BLaER1 (cell line): ENCODE data around the gene DLGAP1.

Experiments
- H3K27ac ChIP-seq: shearing (Covaris generic); formaldehyde crosslinking; 2 replicates; pipeline ENCODE4 v1.8.1; 2022
- H3K27me3 ChIP-seq: shearing (Covaris generic); formaldehyde crosslinking; 2 replicates; pipeline ENCODE4 v1.8.1; 2022
- H3K36me3 ChIP-seq: shearing (Covaris generic); formaldehyde crosslinking; 2 replicates; pipeline ENCODE4 v1.8.1; 2022
- H3K4me1 ChIP-seq: shearing (Covaris generic); formaldehyde crosslinking; 2 replicates; pipeline ENCODE4 v1.8.1; 2022
- H3K4me2 ChIP-seq: shearing (Covaris generic); formaldehyde crosslinking; 2 replicates; pipeline ENCODE4 v1.8.1; 2022
- H3K4me3 ChIP-seq: shearing (Covaris generic); formaldehyde crosslinking; 2 replicates; pipeline ENCODE4 v1.8.1; 2022
- H3K9ac ChIP-seq: shearing (Covaris generic); formaldehyde crosslinking; 2 replicates; pipeline ENCODE4 v1.8.1; 2022
- H3K9me3 ChIP-seq: shearing (Covaris generic); formaldehyde crosslinking; 2 replicates; pipeline ENCODE4 v1.8.1; 2022
- H4K20me1 ChIP-seq: shearing (Covaris generic); formaldehyde crosslinking; 2 replicates; pipeline ENCODE4 v1.8.1; 2022
- Cebpa-rat ChIP-seq: shearing (Covaris generic); IDR thresholded peaks from 2 replicates; pipeline ENCODE4 v1.8.1; 2022

The DLGAP1 gene

GRCh38 chr18:3491981-3492555 lies 963.0 kb downstream of the DLGAP1 start:
- Histone ChIP-seq H3K4me1 (peaks cover 23% of the 10 kb centered on the region), H3K4me2 (no peak overlapping the region), H3K27me3 (no peaks in the 10 kb centered on the region), H3K9me3 (no peaks in the 10 kb centered on the region), H3K36me3 (no peaks in the 10 kb centered on the region), H3K27ac (no peak overlapping the region), H3K9ac (no peak overlapping the region), H4K20me1 (no peaks in the 10 kb centered on the region), H3K4me3 (no peak overlapping the region)
- no peak for TF ChIP-seq Cebpa-rat

GRCh38 chr18:3489462-3489861 lies 965.6 kb downstream of the DLGAP1 start:
- no peak overlapping the region for H3K4me3 ChIP-seq
- H3K27me3 ChIP-seq: no peaks in the 10 kb centered on the region
- peaks cover 41% of the 10 kb centered on the region for H3K4me1 ChIP-seq
- H3K9ac ChIP-seq: no peak overlapping the region
- H4K20me1 ChIP-seq: no peaks in the 10 kb centered on the region
- H3K36me3 ChIP-seq: no peaks in the 10 kb centered on the region
- 0 out of 2 replicates have a peak overlapping the region, but pooled peaks have one; percentile 9 for H3K4me2 ChIP-seq
- no peak for TF ChIP-seq Cebpa-rat
- H3K9me3 ChIP-seq: no peaks in the 10 kb centered on the region
- no peak overlapping the region for H3K27ac ChIP-seq

GRCh38 chr18:3486512-3486911 lies 968.6 kb downstream of the DLGAP1 start:
- Histone ChIP-seq H4K20me1 (no peaks in the 10 kb centered on the region), H3K4me2 (peak overlapping the region; percentile 66), H3K36me3 (no peaks in the 10 kb centered on the region), H3K4me1 (peaks cover 30% of the 10 kb centered on the region), H3K9ac (peak overlapping the region; percentile 48; the same call in 1 of the 2 replicates), H3K4me3 (no peak overlapping the region), H3K27ac (peak overlapping the region; percentile 48; the same call in 1 of the 2 replicates), H3K9me3 (no peaks in the 10 kb centered on the region), H3K27me3 (no peaks in the 10 kb centered on the region)
- TF ChIP-seq Cebpa-rat: no peak

- H3K27me3 ChIP-seq: no peaks in the 10 kb centered on the region
- H3K4me3 ChIP-seq: no peak overlapping the region
- no peaks in the 10 kb centered on the region for H4K20me1 ChIP-seq
- peaks cover 30% of the 10 kb centered on the region for H3K4me1 ChIP-seq
- H3K9me3 ChIP-seq: no peaks in the 10 kb centered on the region
- H3K27ac ChIP-seq: no peak overlapping the region
- no peak overlapping the region for H3K9ac ChIP-seq
- H3K36me3 ChIP-seq: no peaks in the 10 kb centered on the region
- H3K4me2 ChIP-seq: peak overlapping the region; percentile 66
- no peak for TF ChIP-seq Cebpa-rat
These were observed 969.7 kb downstream of the DLGAP1 start for GRCh38 chr18:3485153-3486149.

- Histone ChIP-seq H4K20me1 (no peaks in the 10 kb centered on the region), H3K9ac (no peak overlapping the region), H3K4me3 (no peak overlapping the region), H3K27me3 (no peaks in the 10 kb centered on the region), H3K4me2 (no peak overlapping the region), H3K9me3 (no peaks in the 10 kb centered on the region), H3K27ac (no peak overlapping the region), H3K4me1 (peaks cover 19% of the 10 kb centered on the region), H3K36me3 (no peaks in the 10 kb centered on the region)
- TF ChIP-seq Cebpa-rat: no peak
These were observed 972.8 kb downstream of the DLGAP1 start for GRCh38 chr18:3482258-3482657.

- Histone ChIP-seq H3K27ac (no peak overlapping the region), H3K27me3 (no peaks in the 10 kb centered on the region), H3K36me3 (no peaks in the 10 kb centered on the region), H4K20me1 (no peaks in the 10 kb centered on the region), H3K9me3 (no peaks in the 10 kb centered on the region), H3K9ac (no peak overlapping the region), H3K4me3 (no peak overlapping the region), H3K4me2 (no peak overlapping the region), H3K4me1 (peaks cover 14% of the 10 kb centered on the region)
- no peak for TF ChIP-seq Cebpa-rat
These were observed 973.4 kb downstream of the DLGAP1 start for GRCh38 chr18:3481696-3482210.

GRCh38 chr18:3480827-3481573 lies 974.1 kb downstream of the DLGAP1 start:
- Histone ChIP-seq H3K4me2 (no peak overlapping the region), H3K27ac (no peak overlapping the region), H3K9ac (no peak overlapping the region), H3K4me3 (no peak overlapping the region), H3K9me3 (no peaks in the 10 kb centered on the region), H4K20me1 (no peaks in the 10 kb centered on the region), H3K4me1 (peaks cover 7% of the 10 kb centered on the region), H3K27me3 (no peaks in the 10 kb centered on the region), H3K36me3 (no peaks in the 10 kb centered on the region)
- TF ChIP-seq Cebpa-rat: no peak

GRCh38 chr18:3479978-3480509 lies 975.1 kb downstream of the DLGAP1 start:
- H3K4me3 ChIP-seq: no peak overlapping the region
- no peaks in the 10 kb centered on the region for H3K36me3 ChIP-seq
- H3K27ac ChIP-seq: no peak overlapping the region
- H4K20me1 ChIP-seq: no peaks in the 10 kb centered on the region
- H3K27me3 ChIP-seq: no peaks in the 10 kb centered on the region
- H3K4me2 ChIP-seq: no peak overlapping the region
- no peak overlapping the region for H3K9ac ChIP-seq
- TF ChIP-seq Cebpa-rat: no peak
- H3K9me3 ChIP-seq: peaks cover 5% of the 10 kb centered on the region
- no peaks in the 10 kb centered on the region for H3K4me1 ChIP-seq

- Histone ChIP-seq H3K4me3 (no peak overlapping the region), H3K36me3 (no peaks in the 10 kb centered on the region), H3K27me3 (no peaks in the 10 kb centered on the region), H3K4me2 (no peak overlapping the region), H3K27ac (no peak overlapping the region), H4K20me1 (no peaks in the 10 kb centered on the region), H3K9me3 (peaks cover 15% of the 10 kb centered on the region), H3K9ac (no peak overlapping the region), H3K4me1 (no peaks in the 10 kb centered on the region)
- no peak for TF ChIP-seq Cebpa-rat
These were observed 976.7 kb downstream of the DLGAP1 start for GRCh38 chr18:3478262-3478978.
